NCI-H2196 treated with DMSO at 0.1 percent for 48 hours (cell line): ENCODE results near the gene ABCC1.

ENCODE experiments used
- DNase-seq: peaks from one replicate; lab custom pipeline; 2025; ENCODE audit not compliant: unreplicated experiment; lab: John Stamatoyannopoulos, UW

Gene ABCC1

DNA sequence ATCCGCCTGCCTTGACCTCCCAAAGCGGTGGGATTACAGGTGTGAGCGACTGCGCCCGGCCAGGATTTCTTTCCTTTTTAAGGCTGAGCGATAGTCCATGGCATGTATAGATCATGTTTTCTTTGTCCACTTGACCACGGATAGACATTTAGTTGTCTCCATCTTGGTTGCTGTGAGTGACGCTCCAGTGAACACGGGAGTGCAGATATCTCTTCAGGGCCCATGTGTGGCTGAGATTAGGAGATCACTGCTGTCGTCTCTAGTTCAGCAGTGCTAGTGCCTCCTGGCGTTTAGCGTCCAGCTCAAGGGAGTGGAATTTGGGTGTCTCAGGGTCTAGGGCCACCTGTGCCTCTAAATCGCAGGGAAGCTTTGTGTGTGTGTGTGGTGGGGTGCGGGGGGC, 41.5 kb downstream of the ABCC1 start:
- no peak for DNase-seq

DNA sequence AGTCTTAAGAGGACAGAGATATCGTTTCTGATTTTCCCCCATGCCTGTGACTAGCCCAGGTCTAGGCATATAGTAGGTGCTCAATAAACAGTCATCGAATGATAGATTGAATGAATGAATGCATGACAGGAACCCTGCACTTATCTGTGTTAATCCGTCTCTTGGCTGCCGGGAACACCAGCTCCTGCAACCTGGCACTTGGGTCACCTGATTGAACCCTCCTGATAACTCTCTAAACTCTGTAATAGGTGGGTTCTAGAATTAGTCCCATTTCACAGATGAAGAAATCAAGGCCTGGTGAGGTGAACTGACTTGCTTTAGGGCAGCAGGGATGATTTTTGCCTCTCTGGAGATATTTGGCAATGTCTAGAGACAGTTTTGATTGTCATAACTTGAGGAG, 43.7 kb downstream of the ABCC1 start:
- DNase-seq = no peak

DNA sequence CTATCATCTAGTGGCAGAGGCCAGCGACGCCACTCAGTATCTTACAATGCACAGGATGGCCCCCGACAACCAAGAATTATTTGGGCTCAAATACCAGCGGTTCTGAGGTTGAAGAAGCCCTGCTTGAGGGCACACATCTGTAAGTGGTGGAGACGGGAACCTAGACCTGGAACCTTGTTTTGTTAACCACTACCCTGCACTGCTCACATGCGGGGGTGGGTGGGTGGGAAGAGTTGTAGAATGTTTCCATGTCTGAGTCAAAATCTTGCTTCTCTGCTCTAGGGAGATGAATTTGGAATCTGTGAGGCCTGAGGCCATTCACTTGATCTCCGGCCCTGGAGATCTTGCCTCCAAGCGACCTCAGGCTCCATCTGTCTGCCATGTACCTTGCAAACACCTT, 44.1 kb downstream of the ABCC1 start:
- DNase-seq = no peak

DNA sequence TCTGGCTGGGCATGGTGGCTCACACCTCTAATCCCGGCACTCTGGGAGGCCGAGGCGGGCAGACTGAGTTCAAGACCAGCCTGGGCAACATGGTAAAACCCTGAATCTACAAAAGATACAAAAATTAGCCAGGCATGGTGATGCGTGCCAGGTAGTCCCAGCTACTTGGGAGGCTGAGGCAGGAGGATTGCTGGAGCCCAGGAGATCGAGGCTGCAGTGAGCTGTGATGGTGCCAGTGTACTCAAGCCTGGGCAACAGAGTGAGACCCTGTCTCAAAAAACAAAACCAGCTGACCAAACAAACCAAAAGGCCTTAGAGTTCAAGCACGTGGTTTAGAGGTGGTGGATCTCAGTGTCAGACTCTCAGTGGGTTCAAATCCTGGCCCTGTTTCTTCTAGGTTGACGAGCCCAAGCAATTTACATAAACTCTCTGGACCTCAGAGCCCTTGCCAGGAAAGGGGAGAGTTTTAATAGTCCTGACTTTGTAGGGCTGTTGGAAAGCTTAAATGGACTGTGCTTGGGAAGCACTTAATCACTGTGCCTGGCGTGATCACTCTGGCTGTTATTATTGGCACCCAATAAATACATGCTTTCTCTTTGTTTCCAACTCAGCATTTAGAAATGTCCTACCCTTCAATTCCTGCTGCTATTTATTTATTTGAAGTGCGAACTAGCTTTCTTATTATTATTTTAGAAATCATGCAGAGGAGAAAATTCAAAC, 44.7 kb downstream of the ABCC1 start:
- DNase-seq = no peak

DNA sequence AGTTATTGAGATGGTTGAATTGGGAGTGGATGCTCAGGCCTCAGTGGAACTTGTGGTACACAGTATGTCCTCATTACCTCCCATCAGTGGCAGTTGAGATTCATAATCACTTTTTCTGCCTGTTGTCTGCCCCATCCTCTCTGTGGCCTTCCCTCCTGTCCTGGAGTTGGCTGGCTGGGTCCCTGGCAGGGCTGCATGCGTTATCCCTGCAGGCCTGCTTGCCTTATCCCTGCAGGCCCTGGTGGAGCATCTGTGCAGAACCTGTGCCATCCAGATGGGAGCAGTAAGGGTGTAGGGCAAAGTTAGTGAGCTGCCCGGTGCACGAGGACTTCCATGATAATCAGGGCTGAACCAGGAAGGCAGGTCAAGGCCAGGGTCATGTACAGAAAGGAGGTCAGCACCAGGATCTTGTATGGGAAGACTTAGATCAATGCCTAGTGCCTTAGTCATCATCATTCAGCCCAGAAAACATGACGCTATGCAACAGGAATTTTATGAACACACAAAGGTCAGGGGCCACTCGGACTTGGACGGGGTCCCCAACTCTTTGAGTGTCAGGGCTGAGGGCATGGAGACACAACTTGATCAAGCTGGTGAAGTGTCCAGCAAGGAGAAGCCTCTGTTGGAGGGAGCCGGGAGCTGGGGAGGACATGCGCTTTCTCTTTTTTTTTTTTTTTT, 47.2 kb downstream of the ABCC1 start:
- no peak for DNase-seq

DNA sequence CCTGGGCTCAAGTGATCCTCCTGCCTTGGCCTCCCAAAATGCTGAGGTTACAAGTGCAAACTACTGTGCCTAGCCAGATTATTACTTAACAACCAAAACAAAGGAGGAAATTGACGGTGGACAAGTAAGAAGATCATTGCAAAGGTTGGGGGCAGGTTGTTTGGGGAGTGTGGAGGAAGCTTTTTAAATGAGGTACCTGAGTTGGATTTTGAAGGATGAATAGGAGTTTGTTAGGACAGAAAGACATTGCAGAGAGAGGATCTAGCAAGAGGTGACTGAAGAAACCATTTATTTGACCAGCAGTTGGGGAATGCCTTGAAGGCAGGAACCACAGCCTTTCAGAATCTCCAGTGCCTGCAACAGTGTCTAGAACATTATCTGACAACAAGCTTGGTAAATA, 51.3 kb downstream of the ABCC1 start:
- DNase-seq = no peak

DNA sequence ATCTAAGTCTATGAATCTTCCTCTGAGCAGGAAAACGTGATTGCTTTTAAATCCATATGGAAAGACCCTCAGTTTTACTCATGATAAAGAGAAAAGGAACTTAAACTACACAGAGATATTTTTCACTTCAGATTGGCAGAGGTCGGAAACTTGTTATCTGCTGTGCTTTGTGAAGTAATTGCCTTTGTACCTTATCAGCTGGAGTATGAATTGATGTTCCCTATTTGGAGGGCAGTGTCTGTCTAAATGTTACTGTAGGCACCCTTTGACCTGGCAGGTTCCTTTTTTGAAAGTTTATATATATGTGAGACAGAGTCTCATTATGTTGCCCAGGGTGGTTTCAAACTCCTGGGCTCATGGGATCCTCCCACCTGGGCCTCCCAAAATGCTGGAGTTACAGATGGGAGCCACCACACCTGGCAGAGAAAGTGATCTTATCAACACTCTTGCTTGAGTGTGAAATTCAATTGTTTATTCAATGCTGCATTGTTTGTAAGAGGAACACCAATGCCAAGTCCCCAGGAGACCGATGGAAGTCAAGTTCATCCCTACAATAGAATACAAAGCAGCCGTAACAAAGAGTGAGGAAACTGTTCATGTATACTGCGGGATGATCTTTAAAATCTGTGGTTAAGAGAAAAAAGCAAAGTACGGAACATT, 52.3 kb downstream of the ABCC1 start:
- DNase-seq = no peak

DNA sequence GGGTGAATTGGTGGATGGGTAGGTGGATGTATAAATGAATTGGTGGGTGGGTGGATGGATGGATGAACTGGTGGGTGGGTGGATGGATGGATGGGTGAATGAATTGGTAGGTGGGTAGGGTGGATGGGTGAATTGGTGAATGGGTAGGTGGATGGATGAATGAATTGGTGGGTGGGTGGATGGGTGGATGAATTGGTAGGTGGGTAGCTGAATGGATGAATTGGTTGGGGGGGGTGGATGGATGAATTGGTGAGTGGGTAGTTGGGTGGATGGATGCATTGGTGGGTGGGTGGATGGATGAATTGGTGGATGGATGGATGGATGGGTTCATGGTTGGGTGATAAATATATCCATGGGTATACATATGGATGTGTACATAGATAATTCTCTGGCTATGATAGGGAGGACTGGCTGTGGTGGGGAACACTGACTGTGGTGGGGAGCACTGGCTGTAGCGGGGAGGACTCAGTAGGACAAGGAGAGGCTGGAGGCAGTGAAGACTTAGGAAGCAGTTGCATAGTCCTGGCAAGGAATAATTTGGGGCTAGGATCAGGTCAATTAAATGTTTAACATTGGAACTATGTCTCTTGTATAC, 54.4 kb downstream of the ABCC1 start:
- DNase-seq = no peak

DNA sequence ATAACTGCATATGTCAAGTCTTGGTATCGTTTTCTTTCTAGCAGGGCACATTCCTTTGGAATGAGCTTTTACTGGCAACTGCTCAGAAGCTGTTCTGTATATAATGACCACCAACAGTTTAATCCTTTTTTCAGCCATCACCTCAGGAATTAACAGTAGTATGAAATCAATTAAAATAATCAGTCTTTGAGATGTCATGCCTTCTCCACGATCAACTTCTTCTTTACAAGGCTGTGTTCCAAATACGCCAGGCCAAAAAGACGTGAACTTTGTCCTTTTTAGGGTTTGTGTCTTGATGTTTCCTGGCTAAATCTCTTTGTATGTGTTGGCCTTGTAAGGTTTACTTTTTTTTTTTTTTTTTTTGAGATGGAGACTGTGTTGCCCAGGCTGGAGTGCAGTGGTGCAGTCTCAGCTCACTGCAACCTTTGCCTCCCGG, 54.9 kb downstream of the ABCC1 start:
- no peak for DNase-seq

DNA sequence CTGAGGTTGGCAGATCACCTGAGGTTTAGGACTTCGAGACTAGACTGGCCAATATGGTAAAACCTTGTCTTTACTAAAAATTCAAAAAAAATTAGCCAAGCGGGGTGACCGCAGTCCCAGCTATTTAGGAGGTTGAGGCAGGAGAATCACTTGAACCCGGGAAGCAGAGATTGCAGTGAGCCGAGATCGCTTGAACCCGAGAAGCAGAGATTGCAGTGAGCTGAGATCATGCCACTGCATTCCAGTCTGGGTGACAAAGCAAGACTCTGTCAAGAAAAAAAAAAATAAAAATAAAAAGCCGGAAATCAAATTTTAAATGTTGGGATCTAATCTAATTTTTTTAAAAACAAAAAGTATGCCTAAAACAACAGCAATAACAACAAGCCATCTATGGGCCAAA, 56.3 kb downstream of the ABCC1 start:
- DNase-seq = no peak

DNA sequence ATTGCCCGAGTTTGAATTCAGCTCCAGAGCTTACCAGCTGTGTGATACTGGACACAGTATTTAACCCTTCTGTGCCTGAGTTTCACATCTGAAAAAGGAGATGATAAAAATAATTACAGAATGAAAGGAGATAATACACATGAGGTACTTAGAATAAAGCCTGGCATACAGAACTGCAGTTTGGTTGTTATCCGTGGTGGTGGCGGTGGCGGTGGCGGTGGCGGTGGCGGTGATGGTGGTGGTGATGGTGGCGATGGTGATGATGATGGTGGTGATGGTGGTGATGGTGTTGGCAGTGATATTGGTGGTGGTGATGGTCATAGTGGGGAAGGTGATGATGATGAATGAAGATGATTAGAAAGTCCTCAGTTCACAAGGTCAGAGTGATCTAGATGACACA, 57.2 kb downstream of the ABCC1 start:
- DNase-seq = no peak

DNA sequence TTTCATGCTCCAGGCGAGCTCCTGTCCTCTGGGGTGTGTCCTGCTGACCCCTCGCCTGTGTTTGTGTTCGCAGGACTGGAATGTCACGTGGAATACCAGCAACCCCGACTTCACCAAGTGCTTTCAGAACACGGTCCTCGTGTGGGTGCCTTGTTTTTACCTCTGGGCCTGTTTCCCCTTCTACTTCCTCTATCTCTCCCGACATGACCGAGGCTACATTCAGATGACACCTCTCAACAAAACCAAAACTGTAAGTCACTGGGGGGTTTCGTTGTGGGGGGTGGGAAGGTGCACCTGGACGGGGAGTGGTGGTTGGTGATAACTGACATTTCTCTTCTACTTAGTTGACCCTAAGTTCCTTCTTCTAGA, 58.3 kb downstream of the ABCC1 start:
- DNase-seq = no peak

DNA sequence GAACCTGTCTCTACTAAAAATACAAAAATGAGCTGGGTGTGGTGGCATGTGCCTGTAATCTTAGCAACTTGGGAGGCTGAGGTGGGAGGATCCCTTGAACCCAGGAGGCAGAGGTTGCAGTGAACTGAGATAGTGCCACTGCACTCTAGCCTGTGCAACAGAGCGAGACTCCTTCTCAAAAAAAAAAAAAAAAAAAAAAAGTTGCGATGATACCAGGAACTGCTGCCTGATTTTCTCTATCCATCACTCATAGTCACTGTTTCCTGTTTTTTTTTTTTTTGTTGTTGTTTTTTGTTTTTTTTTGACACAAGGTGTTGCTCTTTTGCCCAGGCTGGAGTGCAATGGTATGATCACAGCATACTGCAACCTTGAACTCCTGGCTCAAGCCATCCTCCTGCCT, 59.2 kb downstream of the ABCC1 start:
- DNase-seq = no peak

DNA sequence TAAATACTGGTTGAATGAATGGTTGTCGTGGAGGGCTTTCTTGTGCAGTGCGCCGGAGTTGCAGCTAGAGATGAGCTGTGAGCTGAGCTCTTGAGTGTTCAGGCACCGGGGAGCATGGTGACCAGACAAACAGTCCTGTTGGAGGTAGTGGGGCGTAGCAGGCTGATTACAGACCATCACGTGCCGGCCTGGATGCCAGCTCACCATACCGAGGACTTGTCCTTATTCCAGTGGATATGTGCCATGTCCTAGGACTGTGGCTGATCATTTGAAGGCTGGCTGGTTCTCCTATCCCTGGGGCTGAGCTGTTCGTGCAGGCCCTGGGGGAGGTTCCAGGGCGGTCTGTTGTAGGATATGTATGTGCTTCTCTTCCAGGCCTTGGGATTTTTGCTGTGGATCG, 60.0 kb downstream of the ABCC1 start:
- no peak for DNase-seq

DNA sequence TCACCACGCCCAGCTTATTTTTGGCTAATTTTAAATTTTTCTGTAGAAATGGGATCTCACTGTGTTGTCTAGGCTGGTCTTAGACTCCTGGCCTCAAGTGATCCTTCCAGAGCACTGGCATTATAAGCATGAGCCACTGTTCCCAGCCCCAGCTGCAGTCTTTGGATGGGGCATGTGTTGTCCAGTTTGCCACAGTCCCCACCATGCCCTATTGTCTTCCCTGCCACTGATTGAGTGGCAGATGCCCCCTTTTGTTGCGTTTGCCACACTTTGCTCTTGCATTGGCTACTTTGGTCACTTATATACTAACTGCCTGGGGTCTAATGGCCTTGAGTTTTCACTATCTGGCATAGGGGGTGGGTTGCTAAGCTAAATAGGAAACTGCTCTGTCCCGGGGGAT, 60.8 kb downstream of the ABCC1 start:
- DNase-seq = no peak

DNA sequence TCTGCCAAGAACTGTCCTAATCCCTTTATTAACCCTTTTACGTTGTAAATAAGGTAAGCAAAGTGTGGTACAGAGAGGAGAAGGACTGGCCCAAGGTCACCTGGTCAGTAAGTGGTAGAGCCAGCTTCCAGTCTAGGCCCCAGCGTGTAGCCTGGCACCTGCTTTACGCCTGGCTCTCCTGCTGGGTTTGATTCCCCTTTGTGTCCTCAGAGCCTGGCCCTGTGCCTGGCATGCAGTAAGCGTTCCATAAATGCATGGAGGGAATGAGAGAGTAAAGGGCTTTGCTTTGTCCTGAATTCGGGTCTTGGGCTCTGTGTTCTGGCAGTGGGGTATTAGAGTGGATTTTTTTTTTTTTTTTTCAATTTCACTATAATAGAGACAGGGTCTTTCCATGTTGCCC, 62.7 kb downstream of the ABCC1 start:
- DNase-seq = no peak

DNA sequence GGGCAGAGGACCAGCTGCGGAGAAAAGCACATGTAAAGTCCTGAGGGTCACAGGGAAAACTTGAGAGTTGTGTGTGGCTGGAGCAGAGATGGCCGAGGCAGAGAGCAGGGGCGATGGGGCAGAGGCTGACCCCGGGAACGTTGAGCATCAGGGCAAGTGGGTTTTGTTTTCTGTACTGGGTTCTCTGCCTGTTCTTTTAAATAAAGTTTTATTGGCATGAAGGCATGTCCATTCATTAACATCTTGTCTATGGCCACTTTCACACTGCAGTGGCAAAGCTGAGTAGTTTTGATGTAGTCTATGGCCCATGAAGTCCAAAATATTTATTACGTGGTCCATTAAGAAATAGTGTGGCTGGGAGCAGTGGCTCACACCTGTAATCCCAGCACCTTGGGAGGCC, 64.4 kb downstream of the ABCC1 start:
- no peak for DNase-seq

DNA sequence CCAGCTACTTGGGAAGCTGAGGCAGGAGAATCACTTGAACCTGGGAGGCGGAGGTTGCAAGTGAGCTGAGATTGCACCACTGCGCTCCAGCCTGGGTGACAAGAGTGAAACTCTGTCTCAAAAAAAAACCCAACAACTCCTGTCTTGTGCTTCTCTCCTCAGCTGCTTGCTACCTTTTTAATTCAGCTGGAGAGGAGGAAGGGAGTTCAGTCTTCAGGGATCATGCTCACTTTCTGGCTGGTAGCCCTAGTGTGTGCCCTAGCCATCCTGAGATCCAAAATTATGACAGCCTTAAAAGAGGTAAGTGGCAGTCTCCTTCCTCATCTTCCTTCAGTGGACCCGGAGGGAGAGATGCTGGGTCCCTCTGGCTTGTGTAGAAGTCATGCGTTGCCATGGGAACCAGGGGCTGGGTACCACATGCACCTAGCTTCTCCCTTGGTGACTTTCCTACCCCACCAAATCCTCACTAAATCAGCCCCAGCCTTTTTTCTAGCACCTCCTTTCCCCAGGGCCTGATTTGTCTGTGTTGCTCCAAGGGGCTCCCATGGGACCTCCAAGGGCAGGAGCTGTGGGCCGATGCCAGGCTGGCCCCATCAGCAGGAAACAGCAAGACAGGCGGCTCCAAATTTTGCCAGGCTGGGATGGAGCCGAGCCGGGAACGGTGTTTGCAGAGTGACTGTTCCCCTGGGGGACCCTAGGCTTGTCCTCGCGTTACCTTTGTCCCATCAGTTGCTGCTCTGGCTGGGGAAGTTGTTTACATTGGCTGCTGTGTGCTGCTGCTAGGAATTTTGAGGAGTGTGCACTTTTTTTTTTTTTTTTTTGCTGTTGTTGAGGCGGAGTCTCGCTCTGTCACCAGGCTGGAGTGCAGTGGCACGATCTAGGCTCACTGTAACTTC, 65.2 kb downstream of the ABCC1 start:
- no peak for DNase-seq

DNA sequence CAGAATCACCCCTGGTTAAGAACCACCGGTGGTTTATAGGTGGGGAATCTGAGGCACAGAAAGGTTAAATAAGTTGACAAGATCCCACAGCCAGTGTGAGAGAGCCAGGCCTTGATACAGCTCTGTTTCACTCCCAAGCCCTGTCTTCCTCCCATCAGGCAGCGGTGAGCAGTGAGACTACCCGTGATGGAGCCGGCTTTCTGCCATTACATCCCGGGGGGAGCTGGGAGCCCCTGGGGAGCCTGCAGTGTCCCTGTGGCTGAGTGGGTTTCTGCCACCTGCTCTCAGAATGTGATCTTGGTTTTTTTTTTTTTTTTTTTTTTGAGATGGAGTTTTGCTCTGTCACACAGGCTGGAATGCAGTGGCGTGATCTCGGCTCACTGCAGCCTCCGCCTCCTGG, 66.4 kb downstream of the ABCC1 start:
- DNase-seq = no peak

DNA sequence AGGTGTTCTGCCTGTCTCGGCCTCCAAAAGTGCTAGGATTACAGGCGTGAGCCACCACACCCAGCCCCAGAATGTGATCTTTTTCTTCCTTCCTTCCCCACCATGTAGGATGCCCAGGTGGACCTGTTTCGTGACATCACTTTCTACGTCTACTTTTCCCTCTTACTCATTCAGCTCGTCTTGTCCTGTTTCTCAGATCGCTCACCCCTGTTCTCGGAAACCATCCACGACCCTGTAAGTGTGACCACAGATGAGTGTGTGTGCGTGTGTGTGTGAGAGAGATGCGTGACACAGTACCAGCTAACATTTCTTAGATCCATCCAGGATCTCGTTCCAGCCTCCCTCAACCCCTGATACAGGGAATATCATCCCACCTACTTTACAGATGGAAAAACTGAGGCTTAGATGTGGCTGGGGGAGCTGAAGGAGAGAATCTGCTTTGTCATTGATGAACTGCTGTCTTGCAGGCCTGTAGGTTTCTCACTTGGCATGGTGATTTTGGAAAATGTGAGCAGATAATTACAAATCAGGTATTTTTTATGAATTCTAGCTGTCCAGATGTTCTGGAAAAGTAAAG, 67.1 kb downstream of the ABCC1 start:
- no peak for DNase-seq

DNA sequence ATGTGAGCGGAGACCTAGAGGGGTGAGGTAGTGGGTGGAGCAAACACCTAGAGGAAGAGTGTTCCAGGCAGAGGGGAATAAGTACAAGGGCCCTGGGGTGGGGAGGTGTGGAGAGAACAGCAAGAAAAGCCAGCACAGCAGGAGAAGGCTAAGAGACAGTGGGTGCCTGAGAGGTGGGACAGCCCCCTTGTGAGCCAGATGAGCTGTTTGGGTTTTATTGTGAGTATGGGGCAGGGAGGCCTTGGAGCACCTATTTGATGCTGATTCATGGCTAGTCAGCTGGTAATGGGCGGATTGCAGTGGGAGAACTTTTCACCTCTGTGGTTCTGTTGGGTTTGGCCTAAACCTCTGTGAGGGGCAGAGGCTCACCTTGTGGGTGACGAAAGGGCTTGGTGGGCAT, 68.4 kb downstream of the ABCC1 start:
- no peak for DNase-seq
